ENCODE measurements around the gene FAT1. TPM values are rescaled to one million over a fixed set of nuclear protein-coding genes. Genes with fewer than 3 reads are reported as not detected.
"Not testable (repeated sequence)": the region's sequence is repeated elsewhere in the genome, so short reads cannot be mapped to it uniquely, and the experiment has no call there.

Gene FAT1
- total RNA-seq, 1 donor from 2014 or later, result 154 TPM

DNA sequence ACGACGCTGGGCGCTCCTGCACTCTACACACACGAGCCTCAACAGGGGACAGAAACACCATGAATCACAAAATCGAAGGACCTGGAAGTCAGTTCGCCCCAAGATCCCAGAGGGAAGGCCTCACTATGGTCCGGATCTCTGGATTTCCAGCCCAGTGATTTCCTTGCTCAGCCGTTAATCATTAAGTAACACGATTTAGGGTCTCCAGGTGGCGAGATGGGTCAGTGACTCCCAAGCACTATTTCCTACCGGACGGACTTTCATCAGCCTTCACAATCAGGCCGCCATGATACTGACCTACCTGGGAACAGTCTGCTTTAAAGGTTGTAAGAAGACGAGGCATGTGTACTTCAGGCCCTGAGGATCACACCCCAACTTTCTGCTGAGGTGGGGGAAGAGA, 63.7 kb downstream of the FAT1 start:
- DNase-seq (ENCODE audit: extremely low read depth, low read depth, low spot score), result no peak

DNA sequence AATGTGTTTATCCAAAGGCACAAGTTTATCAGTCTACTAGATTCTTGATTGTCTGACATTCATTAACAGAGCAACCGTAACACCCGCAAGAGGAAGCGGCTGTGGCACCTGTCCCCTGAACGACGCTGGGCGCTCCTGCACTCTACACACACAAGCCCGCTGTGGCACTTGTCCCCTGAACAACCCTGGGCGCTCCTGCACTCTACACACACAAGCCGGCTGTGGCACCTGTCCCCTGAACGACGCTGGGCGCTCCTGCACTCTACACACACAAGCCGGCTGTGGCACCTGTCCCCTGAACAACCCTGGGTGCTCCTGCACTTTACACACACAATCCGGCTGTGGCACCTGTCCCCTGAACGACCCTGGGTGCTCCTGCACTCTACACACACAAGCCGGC, 64.2 kb downstream of the FAT1 start:
- DNase-seq (ENCODE audit: extremely low read depth, low read depth, low spot score), result not testable (repeated sequence)

DNA sequence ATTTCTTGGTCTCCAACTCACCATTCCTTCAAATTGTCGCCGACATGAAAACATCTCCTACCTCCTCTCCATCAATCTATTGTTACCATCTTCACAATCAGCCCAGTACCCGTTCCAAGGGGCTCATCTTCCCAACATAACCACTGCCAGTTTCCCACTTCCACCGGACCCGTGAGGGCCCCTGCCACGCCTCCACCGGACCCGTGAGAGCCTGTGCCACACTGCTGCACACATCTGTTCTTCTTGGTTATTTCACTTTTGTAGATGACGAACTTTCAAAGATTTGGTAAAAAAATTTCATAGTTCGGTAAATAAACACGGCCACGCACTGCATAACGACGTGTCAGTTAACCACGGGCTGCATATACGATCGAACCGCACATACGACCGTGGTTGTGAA, 65.0 kb downstream of the FAT1 start:
- DNase-seq (ENCODE audit: extremely low read depth, low read depth, low spot score), result no peak

DNA sequence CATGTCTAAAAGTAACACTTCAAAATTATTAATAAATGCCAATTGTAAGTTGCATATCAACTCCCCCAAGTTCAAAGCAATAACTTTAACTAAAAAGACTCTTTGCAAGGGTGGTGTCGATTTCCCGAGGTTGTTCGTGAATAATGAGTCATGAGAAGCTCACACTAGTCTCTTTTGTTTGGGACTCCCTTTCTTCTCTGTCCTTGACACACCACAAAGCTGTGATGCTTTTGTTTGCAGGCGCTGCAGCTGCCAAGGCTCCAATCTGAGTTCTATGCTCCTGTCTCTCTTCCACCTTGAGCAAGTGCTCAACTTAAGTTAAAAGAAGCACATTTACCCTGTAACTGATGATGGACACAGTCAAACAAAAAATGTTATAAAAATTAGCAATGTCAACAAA, 65.9 kb downstream of the FAT1 start:
- no peak for DNase-seq (ENCODE audit: extremely low read depth, low read depth, low spot score)

DNA sequence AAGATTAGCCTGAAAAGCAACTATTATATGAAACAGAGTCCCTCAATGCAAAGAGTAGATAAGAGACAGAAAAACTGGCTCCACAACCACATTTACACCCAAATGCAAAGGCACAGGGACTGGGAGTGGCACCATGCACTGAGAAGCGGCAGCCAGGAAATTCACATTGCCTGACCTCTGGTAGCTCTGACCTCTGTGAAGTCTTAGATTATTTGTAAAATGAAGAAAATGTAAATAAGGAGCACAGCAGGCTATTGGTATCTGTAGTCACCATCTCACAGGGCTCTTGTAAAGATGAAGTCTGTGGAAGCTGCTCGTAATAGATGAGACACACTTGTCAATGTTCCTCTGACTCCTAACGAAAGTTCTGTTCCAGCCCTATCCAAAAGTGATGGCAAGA, 69.7 kb downstream of the FAT1 start:
- no peak for DNase-seq (ENCODE audit: extremely low read depth, low read depth, low spot score)

DNA sequence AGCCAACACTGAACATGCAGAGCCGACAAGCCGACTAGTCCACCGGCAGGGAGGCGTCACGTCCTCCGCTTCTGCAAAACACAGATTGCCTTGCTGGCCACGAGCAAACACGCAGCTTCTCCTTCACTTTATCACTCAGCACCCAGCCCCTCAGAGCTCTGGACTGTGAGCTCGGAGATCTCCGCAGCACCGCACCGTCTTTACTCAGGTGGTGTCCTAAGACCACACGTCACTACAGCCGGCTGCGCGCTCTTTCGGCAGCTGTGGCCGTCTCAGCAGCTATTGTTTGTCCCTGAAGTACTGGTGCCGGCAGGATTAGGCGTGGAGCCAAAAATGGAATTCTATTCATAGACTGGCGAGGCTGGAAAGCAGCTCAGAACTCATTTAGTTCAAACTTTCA, 72.0 kb downstream of the FAT1 start:
- DNase-seq (ENCODE audit: extremely low read depth, low read depth, low spot score), result no peak

DNA sequence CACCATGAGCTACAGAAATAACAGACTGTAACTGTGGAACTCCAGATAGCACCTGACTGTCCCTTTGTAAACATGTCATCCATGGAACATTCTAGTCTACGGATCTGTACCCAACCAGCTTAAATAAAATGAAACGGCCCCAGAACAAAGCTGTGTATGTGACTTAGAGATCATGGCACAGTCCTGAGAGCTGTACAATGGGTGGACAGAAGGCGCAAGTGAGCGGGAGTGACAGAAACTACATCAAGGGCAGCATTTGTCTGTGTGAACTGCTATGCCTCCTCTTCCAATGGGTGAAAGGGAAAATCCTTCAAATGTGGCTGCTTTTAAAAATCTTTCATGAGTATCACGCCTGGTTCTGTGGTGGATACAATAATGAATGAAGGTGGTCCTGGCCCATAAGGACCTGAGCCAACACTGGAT, 72.5 kb downstream of the FAT1 start:
- DNase-seq (ENCODE audit: extremely low read depth, low read depth, low spot score), result no peak

DNA sequence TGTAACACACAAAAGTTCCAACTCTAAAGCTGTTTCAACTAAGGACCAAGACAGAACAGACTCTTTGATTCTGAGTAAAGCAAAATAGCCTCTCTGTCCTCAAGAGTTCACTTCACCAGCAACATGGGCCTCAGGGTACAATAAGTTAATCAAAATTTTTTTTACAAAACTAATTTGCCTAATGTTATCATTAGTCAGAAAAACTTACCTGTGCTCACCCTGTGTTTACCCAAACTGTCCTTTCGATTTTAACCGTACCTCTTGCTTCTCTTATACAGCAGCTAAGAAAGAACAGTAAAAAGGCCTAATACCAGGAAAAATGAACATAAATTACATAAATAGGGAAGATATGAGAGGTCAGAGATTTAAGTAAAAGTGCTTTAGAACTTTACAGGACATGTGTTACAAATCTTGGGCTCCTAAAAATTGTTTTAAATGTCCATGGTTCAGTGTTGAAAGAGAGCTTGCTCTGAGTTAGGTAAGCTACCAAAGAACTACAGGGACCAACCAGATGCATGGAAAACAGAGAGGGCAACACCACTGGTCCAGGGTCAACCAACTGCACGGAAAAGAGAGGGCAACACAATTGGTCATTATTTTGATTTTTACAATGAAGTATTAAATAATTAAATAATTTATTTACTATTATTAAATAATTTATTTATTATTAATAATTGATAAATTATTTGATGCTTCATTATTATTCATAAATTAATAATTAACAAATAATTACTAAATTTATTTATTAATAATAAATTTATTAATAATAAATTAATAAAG, 73.1 kb downstream of the FAT1 start:
- no peak for DNase-seq (ENCODE audit: extremely low read depth, low read depth, low spot score)

DNA sequence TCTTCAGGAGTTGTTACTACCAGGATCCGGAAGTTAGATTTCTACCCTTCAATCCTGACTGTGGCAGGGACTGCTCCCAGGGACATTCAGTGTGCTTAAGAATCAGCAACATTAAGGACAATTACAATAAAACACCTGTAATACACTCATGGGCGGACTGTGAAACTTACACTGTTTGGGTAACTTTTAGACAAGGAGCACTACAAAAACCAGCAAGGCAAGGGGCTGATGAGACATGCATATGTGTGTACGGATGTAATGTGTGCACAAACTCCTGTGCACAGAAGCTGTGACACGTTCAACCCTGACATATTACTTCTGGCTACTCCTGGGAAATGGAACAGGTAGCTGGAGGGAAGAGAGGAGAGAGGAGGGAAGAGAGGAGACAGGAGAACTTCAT, 75.8 kb downstream of the FAT1 start:
- no peak for DNase-seq (ENCODE audit: extremely low read depth, low read depth, low spot score)

DNA sequence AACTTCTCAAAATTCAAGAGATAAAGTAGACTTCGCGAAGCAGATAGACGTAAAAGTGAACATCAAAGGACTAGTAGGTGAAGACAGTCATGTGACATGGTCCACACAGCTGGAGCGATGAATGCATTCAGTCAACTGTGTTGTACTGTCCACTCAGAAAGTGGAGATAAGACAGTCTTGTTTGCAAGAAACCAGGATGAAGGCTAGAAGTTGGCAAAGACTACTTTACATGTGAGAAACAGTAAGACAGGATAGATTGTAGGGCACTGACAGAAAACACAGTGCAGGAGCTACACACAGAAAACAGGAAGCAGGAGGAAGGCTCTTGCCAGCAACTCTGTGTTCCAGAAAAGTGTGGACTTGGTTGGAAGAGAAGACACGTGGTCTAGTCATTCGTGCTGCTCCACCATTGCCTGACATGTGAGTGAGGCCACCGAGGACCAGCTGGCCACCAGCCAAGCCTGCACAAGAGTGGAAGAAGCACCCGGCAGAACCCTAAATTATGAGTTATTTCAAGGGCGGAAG, 78.9 kb downstream of the FAT1 start:
- no peak for DNase-seq (ENCODE audit: extremely low read depth, low read depth, low spot score)

DNA sequence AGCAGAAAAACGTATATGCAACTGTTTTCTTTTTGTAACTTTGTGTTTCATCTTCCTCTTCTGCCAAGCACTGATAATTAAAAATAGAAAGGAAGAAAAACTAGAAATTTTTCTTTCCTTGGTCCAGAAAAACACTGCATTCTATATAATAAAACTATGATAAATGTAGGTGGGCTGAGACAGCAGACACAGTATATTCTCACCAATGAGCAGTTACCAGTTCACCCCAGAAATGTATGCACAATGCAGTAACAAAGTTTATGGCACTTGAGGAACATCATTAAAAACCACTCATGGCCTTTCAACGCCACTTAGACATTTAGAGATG, 79.4 kb downstream of the FAT1 start:
- DNase-seq (ENCODE audit: extremely low read depth, low read depth, low spot score), result no peak

DNA sequence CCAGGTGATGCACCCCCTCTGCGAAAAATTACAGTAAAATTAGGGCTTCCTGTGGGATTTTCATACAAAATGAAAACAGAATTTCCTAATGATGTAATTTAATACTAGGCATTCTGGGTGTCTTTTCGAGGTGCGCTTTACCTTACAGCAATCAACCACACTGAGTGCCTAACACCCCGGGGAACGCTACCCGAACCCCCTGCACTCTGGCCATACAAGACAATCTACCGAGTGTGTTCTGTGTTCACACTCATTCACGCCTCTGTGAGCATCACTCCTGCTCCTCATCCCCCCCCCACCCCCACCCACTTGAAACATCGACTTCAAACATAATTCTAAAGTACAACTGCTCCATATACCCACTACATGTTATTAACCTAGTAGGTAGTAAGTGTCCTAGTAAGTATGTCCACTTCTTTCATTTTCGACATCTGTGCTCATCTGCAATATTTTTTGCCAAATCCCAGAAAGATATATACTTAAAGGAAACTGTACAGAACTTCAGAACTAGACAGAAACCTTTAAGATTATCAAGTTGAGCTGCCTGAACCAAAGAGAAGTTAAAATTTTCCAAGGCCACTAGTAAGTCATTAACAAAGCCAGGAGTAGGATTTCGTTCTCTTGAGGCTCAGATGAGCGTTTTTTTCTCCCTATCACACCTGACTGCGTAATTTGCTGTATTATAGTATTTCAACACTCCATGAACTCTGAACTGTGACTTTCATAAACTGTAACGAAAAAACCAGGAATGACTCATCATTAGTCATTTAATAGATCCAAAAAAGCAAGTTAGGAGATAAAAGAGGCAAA, 80.0 kb downstream of the FAT1 start:
- DNase-seq (ENCODE audit: extremely low read depth, low read depth, low spot score), result no peak

DNA sequence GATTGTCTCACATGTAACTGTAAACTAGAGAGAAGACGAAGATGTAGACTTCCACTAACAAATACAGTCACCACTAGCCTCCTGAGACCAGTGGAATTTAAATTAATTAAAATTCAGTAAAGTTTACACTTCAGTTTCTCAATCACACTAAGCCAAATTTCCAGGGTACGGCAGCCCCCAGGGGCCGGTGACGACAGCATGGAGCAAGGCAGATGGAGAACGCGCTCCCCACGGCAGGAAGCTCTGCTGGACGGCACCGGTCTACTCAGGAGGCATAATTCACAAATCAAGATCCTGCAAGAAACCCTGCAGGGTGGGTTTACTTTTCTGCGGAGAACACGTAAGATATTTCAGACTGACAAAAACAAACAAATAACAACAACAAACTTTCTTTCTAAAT, 80.7 kb downstream of the FAT1 start:
- DNase-seq (ENCODE audit: extremely low read depth, low read depth, low spot score), result no peak

DNA sequence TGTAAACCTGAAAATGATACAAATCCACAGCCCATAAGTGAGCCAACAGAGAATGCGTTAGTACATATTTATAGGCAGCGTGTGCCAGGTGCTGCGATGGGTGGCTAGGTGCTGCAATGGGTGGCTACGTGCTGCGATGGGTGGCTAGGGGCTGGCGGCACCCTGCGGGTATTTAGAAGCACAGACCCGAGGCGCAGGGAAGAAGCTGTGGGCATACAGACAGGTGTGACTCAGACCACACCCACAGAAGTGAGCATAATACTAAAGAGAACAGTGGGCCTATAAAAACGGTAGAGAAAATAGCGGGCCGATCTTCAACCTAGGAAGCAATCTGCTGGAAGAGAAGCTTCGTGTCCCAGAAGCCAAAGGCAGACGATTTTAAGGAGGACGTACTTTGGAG, 81.1 kb downstream of the FAT1 start:
- no peak for DNase-seq (ENCODE audit: extremely low read depth, low read depth, low spot score)

DNA sequence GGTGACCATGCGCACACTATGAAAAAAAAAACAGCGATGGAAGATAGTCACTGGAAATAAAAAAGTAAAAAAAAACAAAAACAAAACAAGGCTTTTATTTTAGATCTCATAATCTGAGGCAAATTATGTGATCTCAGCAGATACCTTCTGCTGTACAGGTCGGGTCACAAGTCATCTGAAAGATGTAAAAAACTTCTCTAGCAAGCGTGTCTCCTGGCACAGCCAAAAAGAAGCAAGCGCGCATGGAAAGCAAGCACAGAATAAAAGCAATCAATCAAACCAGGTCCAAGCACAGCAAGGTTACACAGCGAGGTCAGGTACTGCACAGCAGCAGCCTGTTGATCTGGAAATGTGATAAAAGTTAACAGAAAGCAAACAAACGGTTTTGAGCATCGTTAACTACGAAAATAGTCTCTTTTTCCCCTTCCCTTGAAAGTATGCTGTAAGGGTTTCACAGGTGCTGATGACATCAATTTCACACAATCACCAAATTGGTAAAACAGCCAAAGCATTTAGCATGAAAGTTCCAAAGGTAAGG, 89.0 kb downstream of the FAT1 start:
- DNase-seq (ENCODE audit: extremely low read depth, low read depth, low spot score), result no peak

DNA sequence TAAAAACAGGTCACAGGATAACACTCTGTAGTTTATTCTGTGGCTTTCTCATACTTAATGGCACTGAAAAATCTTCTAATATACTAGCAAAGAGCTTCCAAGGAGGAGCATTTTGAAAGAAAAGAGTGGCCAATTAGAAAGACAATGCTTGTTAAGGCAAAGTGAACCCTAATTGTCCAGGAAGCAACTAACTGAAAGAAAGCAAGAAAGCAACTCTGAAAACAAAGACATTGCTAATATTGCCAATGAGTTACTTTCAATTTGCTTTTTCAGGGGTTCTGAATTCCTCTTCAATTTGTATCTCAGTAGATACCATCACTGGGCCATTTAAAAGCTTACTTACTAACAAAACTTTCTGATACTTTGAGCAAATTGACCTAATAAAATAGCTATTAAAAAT, 89.8 kb downstream of the FAT1 start:
- no peak for DNase-seq (ENCODE audit: extremely low read depth, low read depth, low spot score)

DNA sequence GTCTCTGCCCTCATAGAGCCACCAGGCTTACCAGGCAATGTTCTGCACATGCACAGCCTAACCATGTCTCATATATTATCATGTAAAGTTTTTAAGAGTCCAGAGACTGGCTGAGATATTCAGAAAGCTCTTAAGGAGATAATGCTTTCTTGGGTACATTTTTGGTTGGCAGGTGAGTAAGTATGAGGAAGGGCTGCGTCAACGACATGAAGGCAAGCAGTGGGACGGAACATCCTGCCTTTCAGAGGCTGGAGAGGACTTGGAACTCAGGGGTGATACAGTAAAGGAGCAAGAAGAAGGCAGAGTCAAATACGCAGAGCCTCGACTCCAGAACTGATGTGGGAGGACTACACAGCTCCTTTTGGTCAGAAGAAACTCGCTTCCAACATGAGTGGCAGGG, 93.5 kb downstream of the FAT1 start:
- no peak for DNase-seq (ENCODE audit: extremely low read depth, low read depth, low spot score)

DNA sequence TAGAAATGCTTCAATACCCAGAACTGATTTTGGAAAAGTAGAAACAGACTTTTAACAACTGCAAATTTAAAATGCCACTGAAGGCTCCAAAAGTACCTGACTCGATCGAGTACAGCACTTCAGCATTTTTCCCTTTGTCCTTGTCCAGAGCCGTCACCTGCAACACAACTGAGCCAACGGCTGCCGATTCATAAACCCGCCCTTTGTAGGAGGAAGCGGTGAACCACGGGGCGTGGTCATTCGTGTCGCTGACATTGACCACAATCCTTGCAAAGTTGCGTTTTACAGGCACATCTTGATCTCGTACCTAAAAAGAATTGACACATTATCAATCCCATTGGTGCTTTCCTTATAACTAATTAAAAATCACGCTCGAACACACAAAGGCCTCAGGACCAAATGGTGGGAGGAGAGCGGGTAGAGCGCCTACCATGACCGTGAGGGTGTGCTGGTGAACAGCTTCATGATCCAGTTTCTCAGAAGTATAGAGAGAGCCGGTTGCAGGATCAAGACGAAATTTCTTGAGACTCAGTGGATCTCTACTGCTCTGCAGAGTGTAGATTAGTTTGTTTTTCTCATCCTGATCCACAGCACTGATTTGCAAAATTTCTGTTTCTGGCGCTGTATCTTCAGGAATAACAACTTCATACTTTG, 95.5 kb downstream of the FAT1 start:
- DNase-seq (ENCODE audit: extremely low read depth, low read depth, low spot score), result no peak

DNA sequence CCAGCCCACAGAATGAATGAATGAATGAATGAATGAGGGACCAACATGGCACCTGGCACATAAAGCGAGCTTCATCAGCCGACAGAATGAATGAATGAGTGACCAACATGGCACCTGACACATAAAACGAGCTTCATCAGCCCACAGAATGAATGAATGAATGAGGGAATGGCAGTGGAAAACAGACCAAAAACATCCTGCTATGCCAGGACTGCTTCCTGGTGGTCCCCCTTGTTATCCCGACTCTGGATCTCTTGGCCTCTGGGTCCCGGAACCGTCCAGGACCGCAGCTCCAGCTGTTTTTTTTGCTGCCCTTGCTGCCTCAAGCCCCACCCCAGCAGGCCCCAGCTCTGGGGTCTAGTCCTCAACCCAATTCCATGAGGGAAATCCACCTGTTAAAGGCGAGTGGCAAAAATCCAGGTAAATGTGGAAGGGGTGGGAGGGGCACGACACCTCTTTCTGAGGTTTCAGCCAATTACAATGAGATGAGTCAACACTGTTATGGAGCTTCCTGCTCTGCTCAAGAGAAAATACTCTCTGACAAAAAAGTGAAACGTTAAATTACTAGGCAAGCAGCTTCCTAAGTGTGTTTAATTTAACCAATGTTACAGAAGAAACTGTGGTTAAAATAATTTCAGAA, 96.3 kb downstream of the FAT1 start:
- no peak for DNase-seq (ENCODE audit: extremely low read depth, low read depth, low spot score)

DNA sequence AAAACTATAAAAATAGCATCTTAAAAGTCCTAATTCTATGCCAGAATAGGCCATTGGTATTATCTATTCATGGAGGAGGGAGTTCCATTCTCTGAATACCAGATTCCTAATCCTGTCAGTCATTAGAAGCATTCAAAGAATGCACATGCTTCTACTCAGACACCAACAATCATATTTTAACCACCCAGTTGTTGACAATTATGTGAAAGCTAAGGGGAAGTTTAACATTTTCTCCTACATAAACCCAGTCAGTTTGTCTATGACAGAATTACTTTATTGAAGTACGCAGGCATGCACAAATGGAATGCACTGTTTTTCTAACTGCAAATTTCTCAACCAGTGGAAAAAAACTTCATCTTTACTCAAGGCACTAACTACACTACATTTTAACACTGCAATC, 98.7 kb downstream of the FAT1 start:
- no peak for DNase-seq (ENCODE audit: extremely low read depth, low read depth, low spot score)

DNA sequence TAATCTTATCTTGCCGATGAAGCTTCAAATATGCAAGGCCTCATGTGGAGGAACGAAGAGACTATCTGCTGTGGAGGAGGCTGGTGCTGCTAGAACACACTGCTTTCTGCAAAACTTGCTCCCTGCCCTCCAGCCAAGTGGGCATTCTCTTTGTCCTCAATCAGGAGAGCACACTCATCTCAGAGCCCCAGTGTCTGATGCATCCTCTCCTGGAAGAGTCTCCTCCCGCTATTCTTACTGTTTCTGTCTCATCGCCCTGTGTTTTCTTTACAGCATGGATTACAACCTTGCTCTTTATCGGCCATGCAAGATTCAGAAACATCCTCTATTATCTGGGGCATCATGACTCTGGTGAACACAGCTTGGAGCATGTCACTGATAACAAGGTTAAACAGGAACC, 100.1 kb downstream of the FAT1 start:
- DNase-seq (ENCODE audit: extremely low read depth, low read depth, low spot score), result no peak

All from glomerular endothelial cell (primary cell).